GM12878 (cell line): Measurements from ENCODE around the gene CEACAM6. TPM values are rescaled to one million over a fixed set of nuclear protein-coding genes. Genes with fewer than 3 reads are reported as not detected.

ENCODE experiments used
- ATAC-seq: fragments of 200-7000 bp; cut with Tn5 transposase; 3 replicates; pipeline ENCODE4 v1.9.1; 2020; ENCODE audit warnings: mild to moderate bottlenecking, moderate library complexity
- BruUV-seq: library from RNA; stranded (reverse); fragments of 400-500 nt; replicated peaks from 2 replicates; lab custom pipeline; 2021; lab: Mats Ljungman, UMichigan
- CTCF ChIA-PET: fragments of 300-600 bp; sonication (Branson Sonifier 250); formaldehyde crosslinking; extraction: SDS; loops from one replicate; lab custom pipeline; 2021; ENCODE audit warnings: inconsistent platforms; lab: Yijun Ruan, JAX
- POLR2A ChIA-PET: fragments of 350-600 bp; formaldehyde crosslinking; extraction: SDS; loops from one replicate; lab custom pipeline; 2021; ENCODE audit warnings: inconsistent platforms; lab: Charles Lee
- RAD21 ChIA-PET: fragments of 300-600 bp; sonication (Branson Sonifier 250); formaldehyde crosslinking; loops from one replicate; lab custom pipeline; 2023; ENCODE audit warnings: antibody characterized with exemption; ENCODE audit not compliant: unreplicated experiment; lab: Charles Lee
- SMC1A ChIA-PET: fragments of 300-600 bp; sonication (Branson Sonifier 250); formaldehyde crosslinking; loops from one replicate; lab custom pipeline; 2023; ENCODE audit not compliant: unreplicated experiment, uncharacterized antibody; lab: Charles Lee
- DNase-seq: peaks from one replicate; pipeline ENCODE4 v3.0.0-alpha.2; 2011; ENCODE audit warnings: low read depth, low spot score
- FAIRE-seq: peaks from 3 replicates; lab custom pipeline; 2011; peaks lifted over from hg19 to GRCh38; lab: Jason Lieb, UNC
- H2AFZ ChIP-seq: 2 replicates; pipeline ENCODE4 v1.6.0; 2011; ENCODE audit warnings: low read depth, low read length, control low read depth; ENCODE audit not compliant: control insufficient read depth
- H3K27ac ChIP-seq: 2 replicates; pipeline ENCODE4 v1.5.1; 2011; ENCODE audit warnings: control low read depth; ENCODE audit not compliant: control insufficient read depth, insufficient read depth
- H3K27me3 ChIP-seq, 2 experiments: replicated peaks in 1 of 2; 2 replicates each; pipeline versions ENCODE4 v1.6.0 to v1.6.1; 2011; ENCODE audit warnings: low read length in 1 of 2; ENCODE audit not compliant: control insufficient read depth in 2 of 2, insufficient read depth in 2 of 2
- H3K36me3 ChIP-seq, 2 experiments: 2 replicates each; pipeline ENCODE4 v1.5.1; 2011; ENCODE audit warnings: low read length in 1 of 2; ENCODE audit not compliant: control insufficient read depth in 2 of 2, insufficient read depth in 2 of 2
- H3K4me1 ChIP-seq: 2 replicates; pipeline ENCODE4 v1.6.1; 2011; ENCODE audit warnings: mild to moderate bottlenecking, low read length, moderate library complexity, mixed read lengths; ENCODE audit not compliant: control insufficient read depth, insufficient read depth
- H3K4me2 ChIP-seq: 2 replicates; pipeline ENCODE4 v1.6.0; 2011; ENCODE audit warnings: control low read depth; ENCODE audit not compliant: control insufficient read depth, insufficient read depth
- H3K4me3 ChIP-seq: fragments of 200-600 bp; sonication (generic); 2 replicates; pipeline ENCODE4 v1.5.1; 2016
- H3K79me2 ChIP-seq: 2 replicates; pipeline ENCODE4 v1.6.0; 2011; ENCODE audit warnings: low read length; ENCODE audit not compliant: control insufficient read depth, insufficient read depth
- H3K9ac ChIP-seq: 2 replicates; pipeline ENCODE4 v1.8.0; 2011; ENCODE audit warnings: low read length, control low read depth, mixed read lengths; ENCODE audit not compliant: control insufficient read depth, insufficient read depth
- H3K9me3 ChIP-seq: replicated peaks from 3 replicates; pipeline ENCODE4 v1.5.1; 2011; ENCODE audit warnings: mild to moderate bottlenecking, low read length; ENCODE audit not compliant: control insufficient read depth, insufficient read depth
- H4K20me1 ChIP-seq: 2 replicates; pipeline ENCODE4 v1.6.0; 2011; ENCODE audit not compliant: control insufficient read depth, insufficient read depth
- BHLHE40 ChIP-seq, 2 experiments: fragments of 450-650 bp in 1 of 2; IDR thresholded peaks; 2 replicates each; pipeline ENCODE4 v1.6.1; 2011 to 2017; ENCODE audit warnings: low read depth in 2 of 2, borderline replicate concordance in 1 of 2, improper control_type of control experiment in 1 of 2, low read length in 1 of 2, mild to moderate bottlenecking in 1 of 2
- BRCA1 ChIP-seq: IDR thresholded peaks from 2 replicates; pipeline ENCODE4 v1.6.1; 2011; ENCODE audit warnings: low read depth, low read length, improper control_type of control experiment
- CEBPB ChIP-seq, 2 experiments: fragments of 150-350 bp in 1 of 2; IDR thresholded peaks; 2 replicates each; pipeline ENCODE4 v1.6.1; 2012 to 2014; ENCODE audit warnings: low read depth in 2 of 2, low read length in 2 of 2, borderline replicate concordance in 1 of 2, inconsistent platforms in 1 of 2
- CREM ChIP-seq: IDR thresholded peaks from 2 replicates; pipeline ENCODE4 v1.6.1; 2014; ENCODE audit warnings: antibody characterized with exemption, low read depth
- DPF2 ChIP-seq: fragments of 450-650 bp; IDR thresholded peaks from 2 replicates; pipeline ENCODE4 v1.6.1; 2017; ENCODE audit warnings: mild to moderate bottlenecking
- E2F8 ChIP-seq: fragments of 450-650 bp; IDR thresholded peaks from 2 replicates; pipeline ENCODE4 v1.6.1; 2018; ENCODE audit warnings: mild to moderate bottlenecking, low read depth, moderate library complexity; ENCODE audit not compliant: partially characterized antibody
- HDAC6 ChIP-seq: fragments of 200-600 bp; sonication (generic); IDR thresholded peaks from one replicate; pipeline ENCODE4 v1.8.0; 2017; ENCODE audit warnings: antibody characterized with exemption; ENCODE audit not compliant: unreplicated experiment
- MYC ChIP-seq: IDR thresholded peaks from 2 replicates; pipeline ENCODE4 v1.6.1; 2011; ENCODE audit warnings: mild to moderate bottlenecking, low read length, moderate library complexity, inconsistent platforms; ENCODE audit not compliant: insufficient read depth, insufficient replicate concordance, insufficient read length, severe bottlenecking
- PAX8 ChIP-seq: fragments of 450-650 bp; IDR thresholded peaks from 2 replicates; pipeline ENCODE4 v1.6.1; 2017; ENCODE audit warnings: mild to moderate bottlenecking, moderate library complexity
- SPI1 ChIP-seq: IDR thresholded peaks from 2 replicates; pipeline ENCODE4 v1.6.1; 2011; ENCODE audit warnings: low read depth, mild to moderate bottlenecking, low read length, moderate library complexity, borderline replicate concordance; ENCODE audit not compliant: insufficient read depth
- SREBF2 ChIP-seq: IDR thresholded peaks from 2 replicates; pipeline ENCODE4 v1.6.1; 2012; ENCODE audit warnings: mild to moderate bottlenecking, low read length
- ZNF207 ChIP-seq: fragments of 450-650 bp; IDR thresholded peaks from 2 replicates; pipeline ENCODE4 v1.6.1; 2014; ENCODE audit warnings: antibody characterized with exemption, mild to moderate bottlenecking, borderline replicate concordance
- ZNF274 ChIP-seq: IDR thresholded peaks from one replicate; pipeline ENCODE4 v1.8.0; 2011; ENCODE audit not compliant: insufficient read length, insufficient read depth
- WGBS: methylation state at CpG from one replicate; pipeline ENCODE4 v1.1.6; 2016; ENCODE audit warnings: low lambda C conversion rate; ENCODE audit not compliant: insufficient replicate concordance, insufficient coverage; ENCODE audit errors: missing lambda C conversion rate; 5-methylcytosine and 5-hydroxymethylcytosine counted together
- in situ Hi-C: fragments of 300-500 bp; cut with MboI; formaldehyde crosslinking; loops from 9 replicates; pipeline ENCODE4 v1.14.3; 2018; ENCODE audit warnings: mixed read lengths
- intact Hi-C: fragments of 100-400 bp; cut with micrococcal nuclease; formaldehyde crosslinking; loops from one replicate; pipeline ENCODE4 v1.14.2; 2022; ENCODE audit not compliant: unreplicated experiment
- polyA plus RNA-seq, 11 experiments: library from polyadenylated mRNA; depleted of rRNA in 4 of 11; unstranded in 6 of 11; stranded (reverse) in 5 of 11; fragments of >200 nt; fragmentation: Nextera tagmentation in 4 of 11; fragmentation: Illumina TruSeq in 1 of 11; extraction: Ambion mirVana in 4 of 11; extraction: Trizol in 1 of 11; gene quantifications; 1 replicate in 1 of 11; 2 replicates in 10 of 11; pipeline versions ENCODE4 v1.2.1 to v1.2.3, GENCODE V29; 2011 to 2016; ENCODE audit warnings: inconsistent platforms in 2 of 11, missing spikeins in 2 of 11, low read depth in 1 of 11
- total RNA-seq, 4 experiments: library from RNA; depleted of rRNA in 3 of 4; stranded (reverse); fragments of >200 nt in 3 of 4; fragmentation: Illumina TruSeq in 1 of 4; extraction: Trizol in 1 of 4; gene quantifications; 2 replicates each; pipeline versions ENCODE4 v1.2.1 to v1.2.3, GENCODE V29; 2013 to 2021

Gene CEACAM6
- total and polyA plus RNA-seq, 10 of the 15 experiments (the other 5 are each of a cell fraction or from before 2014, with no cell fraction given) = 0.26 TPM; not detected in 9

GRCh38 chr19:41810301-41810700 lies 55.0 kb downstream of the CEACAM6 start:
- Histone ChIP-seq H3K9me3 (no peaks in the 10 kb centered on the region), H3K27ac (no peak overlapping the region), H2AFZ (no peak overlapping the region), H3K4me2 (no peak overlapping the region), H3K9ac (no peak overlapping the region), H3K36me3 (no peaks in the 10 kb centered on the region), H3K27me3 (no peaks in the 10 kb centered on the region; a peak in 1 of 4 replicates), H3K4me3 (no peak overlapping the region), H3K79me2 (no peaks in the 10 kb centered on the region), H3K4me1 (peaks cover 5% of the 10 kb centered on the region), H4K20me1 (no peaks in the 10 kb centered on the region; the same call in 1 of the 2 replicates)
- ChIA-PET POLR2A (interaction anchor here (1.2 kb wide), 1 partner anchor 50 kb away, joined by 3 read pairs; the partner anchor contains the start of gene RPS19), CTCF (interaction anchor here (1.5 to 4.0 kb wide), 3 partner anchors 15 to 103 kb away, joined by 3 to 17 read pairs (median 6); no protein-coding TSS in a partner anchor), RAD21 (interaction anchor here (1.0 kb wide), 1 partner anchor 57 kb away, joined by 3 read pairs; no protein-coding TSS in a partner anchor), SMC1A (no interaction called here)
- DNase-seq (no peak), ATAC-seq (no peak), FAIRE-seq (no peak)
- no peak for TF ChIP-seq DPF2
- TF ChIP-seq MYC = no peak
- TF ChIP-seq CREM = no peak
- no peak for TF ChIP-seq BHLHE40 (IDR thresholded peaks at IDR 0.05; ENCODE audit: borderline replicate concordance in 1 of 2, low read depth in 2 of 2, low read length in 1 of 2)
- no peak for TF ChIP-seq CEBPB (IDR thresholded peaks at IDR 0.05; ENCODE audit: borderline replicate concordance in 1 of 2, low read depth in 2 of 2, low read length in 2 of 2)
- TF ChIP-seq SREBF2 = no peak
- no TSS peak for BruUV-seq
- in situ Hi-C loops = no loop called here
- intact Hi-C loops = no loop called here
- WGBS = 0% methylated on average over 4 of the region's 4 CpGs

- intact Hi-C loops (no loop called here), in situ Hi-C loops (no loop called here)
- ChIA-PET SMC1A (interaction anchor here (0.8 kb wide), 1 partner anchor 18 kb away, joined by 3 read pairs; no protein-coding TSS in a partner anchor), POLR2A (interaction anchor here (1.2 kb wide), 1 partner anchor 49 kb away, joined by 3 read pairs; the partner anchor contains the start of gene RPS19), RAD21 (interaction anchor here (1.0 kb wide), 1 partner anchor 58 kb away, joined by 3 read pairs; no protein-coding TSS in a partner anchor), CTCF (interaction anchor here (0.6 to 4.0 kb wide), 5 partner anchors 10 to 104 kb away, joined by 3 to 17 read pairs (median 4); no protein-coding TSS in a partner anchor)
- Histone ChIP-seq H3K4me3 (no peak overlapping the region), H3K4me2 (no peak overlapping the region), H3K9ac (no peak overlapping the region; the same call in 1 of the 2 replicates), H3K79me2 (no peaks in the 10 kb centered on the region), H3K36me3 (no peaks in the 10 kb centered on the region), H2AFZ (no peak overlapping the region), H4K20me1 (no peaks in the 10 kb centered on the region; the same call in 1 of the 2 replicates), H3K9me3 (no peaks in the 10 kb centered on the region), H3K4me1 (peaks cover 5% of the 10 kb centered on the region), H3K27ac (no peak overlapping the region), H3K27me3 (no peaks in the 10 kb centered on the region; a peak in 1 of 4 replicates)
- 6% methylated on average over 3 of the region's 3 CpGs for whole genome bisulfite sequencing
- DNase-seq (no peak), ATAC-seq (peak; percentile 45), FAIRE-seq (no peak)
- no TSS peak for BruUV-seq
- TF ChIP-seq BRCA1 = no peak
- no peak for TF ChIP-seq E2F8
- no peak for TF ChIP-seq ZNF207
- TF ChIP-seq HDAC6 = no peak
- TF ChIP-seq PAX8 = no peak
- peak; percentile 78 for TF ChIP-seq SPI1
- TF ChIP-seq ZNF274 = no peak
Observed at GRCh38 chr19:41811036-41811435, 55.7 kb downstream of the CEACAM6 start.
